ENCODE results near the gene RCOR3. TPM values are rescaled to one million over a fixed set of nuclear protein-coding genes. Genes with fewer than 3 reads are reported as not detected.
A peak's percentile ranks its signal among the peaks of the same experiment; 100 is the strongest.
"Not testable (repeated sequence)": the region's sequence is repeated elsewhere in the genome, so short reads cannot be mapped to it uniquely, and the experiment has no call there.

The RCOR3 gene
- total and polyA plus RNA-seq, 11 donors = 25.3 to 60.1 (median 42.7) TPM

GRCh38 chr1:211261229-211261628 lies 2.1 kb downstream of the RCOR3 start:
- WGBS, 4 donors = 39 to 55% (median 44%) methylated on average over 2 of the region's 2 CpGs
- TF ChIP-seq CTCF (IDR thresholded peaks at IDR 0.05) (no peak), POLR2A (IDR thresholded peaks at IDR 0.05) (no peak)
- Histone ChIP-seq H3K4me3 (peak overlapping the region; percentile 70 to 98 (median 93)), H3K27ac (peak overlapping the region in 10 of 12 donors; percentile 92 to 100 (median 99)), H3K27me3 (no peaks in the 10 kb centered on the region), H3K9me3 (no peaks in the 10 kb centered on the region), H3K36me3 (peaks cover 0 to 40% (median 16%) of the 10 kb centered on the region in 9 donors), H3K4me1 (peaks cover 0 to 29% (median 16%) of the 10 kb centered on the region in 12 donors)
- ATAC-seq (no peak), DNase-seq (no peak)
- intact Hi-C loops (cut with DNase I) = loop anchor here in 1 of 10 donors (10.0 kb wide), 1 partner anchor 124 kb away; no protein-coding TSS in a partner anchor

DNA sequence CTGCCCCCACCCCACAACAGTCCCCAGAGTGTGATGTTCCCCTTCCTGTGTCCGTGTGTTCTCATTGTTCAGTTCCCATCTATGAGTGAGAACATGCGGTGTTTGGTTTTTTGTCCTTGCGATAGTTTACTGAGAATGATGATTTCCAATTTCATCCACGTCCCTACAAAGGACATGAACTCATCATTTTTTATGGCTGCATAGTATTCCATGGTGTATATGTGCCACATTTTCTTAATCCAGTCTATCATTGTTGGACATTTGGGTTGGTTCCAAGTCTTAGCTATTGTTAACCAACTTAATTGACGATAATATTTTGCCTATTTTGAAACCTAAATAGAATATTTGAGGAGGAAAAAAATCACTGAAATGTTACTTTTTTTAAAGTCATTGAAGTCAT lies 3.9 kb downstream of the RCOR3 start:
- H3K4me3 ChIP-seq, H3K9me3 ChIP-seq, H3K27me3 ChIP-seq, H3K27ac ChIP-seq, ATAC-seq, DNase-seq: not testable (repeated sequence)
- WGBS, 4 donors = 73 to 91% (median 83%) methylated on average over 1 to 2 of the region's 5 CpGs
- Histone ChIP-seq H3K4me1 (peaks cover 0 to 20% (median 10%) of the 10 kb centered on the region in 12 donors), H3K36me3 (peaks cover 0 to 57% (median 22%) of the 10 kb centered on the region in 9 donors)
- intact Hi-C loops (cut with DNase I) = loop anchor here in 1 of 10 donors (10.0 kb wide), 1 partner anchor 122 kb away; no protein-coding TSS in a partner anchor

- H3K9me3 ChIP-seq = no peaks in the 10 kb centered on the region
- peaks cover 0 to 90% (median 44%) of the 10 kb centered on the region in 9 donors for H3K36me3 ChIP-seq
- peaks cover 0 to 7% (median under 1%) of the 10 kb centered on the region in 12 donors for H3K4me1 ChIP-seq
- ATAC-seq (no peak), DNase-seq (no peak)
- no peak for TF ChIP-seq CTCF (IDR thresholded peaks at IDR 0.05)
- no peak for TF ChIP-seq POLR2A (IDR thresholded peaks at IDR 0.05)
- 93 to 98% (median 95%) methylated on average over 7 of the region's 7 CpGs for WGBS, 4 donors
- no peak overlapping the region for H3K27ac ChIP-seq
- no peak overlapping the region for H3K4me3 ChIP-seq
- no peaks in the 10 kb centered on the region for H3K27me3 ChIP-seq
- intact Hi-C loops (cut with DNase I) = loop anchor here in 1 of 10 donors (5.0 to 10.0 kb wide), 2 partner anchors 40 to 117 kb away; no protein-coding TSS in a partner anchor
Measured at GRCh38 chr1:211267204-211267857, 8.2 kb downstream of the RCOR3 start.

DNA sequence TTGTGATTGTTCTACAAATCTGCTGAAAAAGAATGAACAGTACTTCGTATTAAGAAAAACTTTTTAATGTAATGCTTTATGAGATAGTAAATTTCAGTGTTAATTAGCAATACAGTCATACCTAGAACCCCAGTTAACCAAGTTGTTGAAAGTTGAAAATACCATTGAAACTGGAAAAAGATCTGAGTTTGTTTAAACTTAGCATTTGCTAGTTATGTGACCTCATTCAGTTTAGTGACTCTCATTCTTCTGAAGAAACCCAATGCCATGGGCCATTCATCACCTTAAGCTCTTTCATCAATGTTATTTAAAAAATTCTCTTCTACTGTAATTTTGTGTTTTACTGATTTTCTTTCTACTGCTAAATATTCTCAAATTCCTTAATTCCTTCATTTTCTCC lies 20.2 kb downstream of the RCOR3 start:
- WGBS, 4 donors = 0 to 49% (median 22%) methylated on average over 1 of the region's 1 CpG
- H3K27me3 ChIP-seq = no peaks in the 10 kb centered on the region
- intact Hi-C loops (cut with DNase I) = no loop called here
- ATAC-seq (no peak), DNase-seq (no peak)
- no peak overlapping the region for H3K27ac ChIP-seq
- no peak overlapping the region for H3K4me3 ChIP-seq
- peaks cover 0 to 100% (median 93%) of the 10 kb centered on the region in 9 donors for H3K36me3 ChIP-seq
- no peaks in the 10 kb centered on the region for H3K9me3 ChIP-seq
- TF ChIP-seq POLR2A (IDR thresholded peaks at IDR 0.05) = no peak
- TF ChIP-seq CTCF (IDR thresholded peaks at IDR 0.05) = no peak
- peaks cover 0 to 21% (median 14%) of the 10 kb centered on the region in 12 donors for H3K4me1 ChIP-seq
